H1 (cell line): ENCODE results near the gene UBE3C.

Experiments used
- ASH2L ChIP-seq: fragments of 200-600, 300-600 bp; sonication (generic); IDR thresholded peaks from one replicate; pipeline ENCODE4 v1.7.1; 2017; ENCODE audit warnings: low read length
- ATF3 ChIP-seq: IDR thresholded peaks from 2 replicates; pipeline ENCODE4 v1.6.1; 2011; ENCODE audit warnings: low read depth, mild to moderate bottlenecking, low read length; ENCODE audit not compliant: insufficient read depth
- BCL11A ChIP-seq, 2 experiments: IDR thresholded peaks; one replicate each; pipeline ENCODE4 v1.6.1; 2011; ENCODE audit warnings: low read depth in 2 of 2, low read length in 2 of 2, mild to moderate bottlenecking in 2 of 2
- BRCA1 ChIP-seq: IDR thresholded peaks from 2 replicates; pipeline ENCODE4 v1.6.1; 2012; ENCODE audit warnings: low read depth, low read length, improper control_type of control experiment
- HDAC2 ChIP-seq, 2 experiments: fragments of 300-600 bp in 1 of 2; sonication (generic) in 1 of 2; IDR thresholded peaks; 2 replicates each; pipeline ENCODE4 v1.6.1; 2011 to 2012; ENCODE audit warnings: low read depth in 2 of 2, low read length in 2 of 2, mild to moderate bottlenecking in 2 of 2, moderate library complexity in 2 of 2, borderline replicate concordance in 1 of 2, inconsistent platforms in 1 of 2
- JUN ChIP-seq: IDR thresholded peaks from 2 replicates; pipeline ENCODE4 v1.6.1; 2011; ENCODE audit warnings: low read depth, mild to moderate bottlenecking, improper control_type of control experiment, low read length
- NRF1 ChIP-seq: IDR thresholded peaks from 2 replicates; pipeline ENCODE4 v1.6.1; 2011; ENCODE audit warnings: mild to moderate bottlenecking, low read depth, low read length, improper control_type of control experiment
- POLR2A ChIP-seq, 2 experiments: IDR thresholded peaks; 1 replicate in 1 of 2; 2 replicates in 1 of 2; pipeline ENCODE4 v1.6.1; 2011; ENCODE audit warnings: low read depth in 2 of 2, low read length in 2 of 2, mild to moderate bottlenecking in 2 of 2; ENCODE audit errors: control extremely low read depth in 1 of 2
- POLR2AphosphoS5 ChIP-seq: IDR thresholded peaks from 2 replicates; pipeline ENCODE4 v1.6.1; 2011; ENCODE audit warnings: low read depth, low read length
- SP1 ChIP-seq: IDR thresholded peaks from 2 replicates; pipeline ENCODE4 v1.6.1; 2011; ENCODE audit warnings: low read depth, low read length
- TAF1 ChIP-seq: IDR thresholded peaks from 2 replicates; pipeline ENCODE4 v1.6.1; 2011; ENCODE audit warnings: mild to moderate bottlenecking, low read depth, low read length
- USF2 ChIP-seq: IDR thresholded peaks from 2 replicates; pipeline ENCODE4 v1.6.1; 2011; ENCODE audit warnings: low read length, improper control_type of control experiment
- TF ChIP-seq, protein P1 (sequence below), 3 experiments: IDR thresholded peaks; 1 replicate in 2 of 3; 2 replicates in 1 of 3; pipeline versions ENCODE4 v1.5.1 to v1.6.1; 2011; ENCODE audit warnings: low read length in 3 of 3, mild to moderate bottlenecking in 3 of 3, inconsistent platforms in 2 of 3, low read depth in 1 of 3, moderate library complexity in 1 of 3; ENCODE audit not compliant: insufficient read depth in 1 of 3; ENCODE audit errors: control extremely low read depth in 1 of 3

DNA sequence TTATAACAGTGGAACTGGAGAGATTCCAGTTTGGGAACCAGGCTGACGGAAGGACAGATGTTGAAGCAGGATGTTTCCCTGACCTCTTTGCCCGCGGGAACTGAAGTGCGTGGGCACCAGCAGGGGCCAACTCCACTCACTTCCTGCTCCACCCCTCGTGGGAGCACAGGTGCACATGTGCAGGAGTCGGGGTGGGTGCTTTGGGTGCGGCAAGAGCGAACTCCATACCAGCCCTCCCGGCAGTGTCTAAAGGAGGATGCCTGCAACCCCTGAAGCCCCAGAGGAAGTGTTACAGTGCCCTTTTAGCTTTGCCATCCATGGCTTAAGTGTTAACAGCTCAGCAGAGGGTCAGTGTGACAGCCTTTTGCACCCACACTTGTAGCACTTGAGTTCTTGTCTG lies 27.4 kb upstream of the UBE3C start:
- TF ChIP-seq, protein P1, sequence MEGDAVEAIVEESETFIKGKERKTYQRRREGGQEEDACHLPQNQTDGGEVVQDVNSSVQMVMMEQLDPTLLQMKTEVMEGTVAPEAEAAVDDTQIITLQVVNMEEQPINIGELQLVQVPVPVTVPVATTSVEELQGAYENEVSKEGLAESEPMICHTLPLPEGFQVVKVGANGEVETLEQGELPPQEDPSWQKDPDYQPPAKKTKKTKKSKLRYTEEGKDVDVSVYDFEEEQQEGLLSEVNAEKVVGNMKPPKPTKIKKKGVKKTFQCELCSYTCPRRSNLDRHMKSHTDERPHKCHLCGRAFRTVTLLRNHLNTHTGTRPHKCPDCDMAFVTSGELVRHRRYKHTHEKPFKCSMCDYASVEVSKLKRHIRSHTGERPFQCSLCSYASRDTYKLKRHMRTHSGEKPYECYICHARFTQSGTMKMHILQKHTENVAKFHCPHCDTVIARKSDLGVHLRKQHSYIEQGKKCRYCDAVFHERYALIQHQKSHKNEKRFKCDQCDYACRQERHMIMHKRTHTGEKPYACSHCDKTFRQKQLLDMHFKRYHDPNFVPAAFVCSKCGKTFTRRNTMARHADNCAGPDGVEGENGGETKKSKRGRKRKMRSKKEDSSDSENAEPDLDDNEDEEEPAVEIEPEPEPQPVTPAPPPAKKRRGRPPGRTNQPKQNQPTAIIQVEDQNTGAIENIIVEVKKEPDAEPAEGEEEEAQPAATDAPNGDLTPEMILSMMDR (IDR thresholded peaks at IDR 0.05; ENCODE audit: control extremely low read depth in 1 of 3, insufficient read depth in 1 of 3, low read depth in 1 of 3, low read length in 3 of 3): no peak
- TF ChIP-seq JUN: no peak
- no peak for TF ChIP-seq ASH2L
- TF ChIP-seq BCL11A (IDR thresholded peaks at IDR 0.05; ENCODE audit: low read depth in 2 of 2, low read length in 2 of 2): no peak
- TF ChIP-seq USF2: no peak
- TF ChIP-seq TAF1: no peak
- no peak for TF ChIP-seq POLR2AphosphoS5
- no peak for TF ChIP-seq HDAC2 (IDR thresholded peaks at IDR 0.05; ENCODE audit: borderline replicate concordance in 1 of 2, low read depth in 2 of 2, low read length in 2 of 2)
- TF ChIP-seq ATF3: no peak
- no peak for TF ChIP-seq POLR2A (IDR thresholded peaks at IDR 0.05; ENCODE audit: control extremely low read depth in 1 of 2, low read depth in 2 of 2, low read length in 2 of 2)
- no peak for TF ChIP-seq SP1
- TF ChIP-seq BRCA1: no peak
- no peak for TF ChIP-seq NRF1
